NCI-H446 treated with DMSO at 0.1 percent for 48 hours (cell line): ENCODE measurements around the gene LRIF1.
"Not testable (repeated sequence)": the region's sequence is repeated elsewhere in the genome, so short reads cannot be mapped to it uniquely, and the experiment has no call there.

Source experiments
- DNase-seq: peaks from one replicate; lab custom pipeline; 2025; lab: John Stamatoyannopoulos, UW

LRIF1 gene

DNA sequence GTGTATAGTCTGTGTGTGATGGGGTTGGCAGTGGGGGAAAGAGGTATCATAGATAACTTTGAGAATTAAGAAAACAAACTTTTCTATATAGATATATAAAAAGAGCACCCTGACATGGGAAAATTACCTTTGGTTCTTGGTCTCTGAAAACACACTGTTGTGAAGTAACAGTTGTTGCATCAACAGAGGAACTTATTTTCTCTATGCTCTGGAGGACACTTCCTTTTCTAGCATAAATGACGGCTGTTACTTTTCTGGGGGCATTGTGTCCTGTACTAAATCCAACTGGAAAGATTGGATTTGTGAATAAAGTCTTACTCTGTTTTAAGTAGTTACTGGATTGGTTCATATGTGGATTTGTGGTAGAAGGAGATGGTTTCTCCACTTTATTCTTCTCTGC lies 12.6 kb downstream of the LRIF1 start:
- no peak for DNase-seq

DNA sequence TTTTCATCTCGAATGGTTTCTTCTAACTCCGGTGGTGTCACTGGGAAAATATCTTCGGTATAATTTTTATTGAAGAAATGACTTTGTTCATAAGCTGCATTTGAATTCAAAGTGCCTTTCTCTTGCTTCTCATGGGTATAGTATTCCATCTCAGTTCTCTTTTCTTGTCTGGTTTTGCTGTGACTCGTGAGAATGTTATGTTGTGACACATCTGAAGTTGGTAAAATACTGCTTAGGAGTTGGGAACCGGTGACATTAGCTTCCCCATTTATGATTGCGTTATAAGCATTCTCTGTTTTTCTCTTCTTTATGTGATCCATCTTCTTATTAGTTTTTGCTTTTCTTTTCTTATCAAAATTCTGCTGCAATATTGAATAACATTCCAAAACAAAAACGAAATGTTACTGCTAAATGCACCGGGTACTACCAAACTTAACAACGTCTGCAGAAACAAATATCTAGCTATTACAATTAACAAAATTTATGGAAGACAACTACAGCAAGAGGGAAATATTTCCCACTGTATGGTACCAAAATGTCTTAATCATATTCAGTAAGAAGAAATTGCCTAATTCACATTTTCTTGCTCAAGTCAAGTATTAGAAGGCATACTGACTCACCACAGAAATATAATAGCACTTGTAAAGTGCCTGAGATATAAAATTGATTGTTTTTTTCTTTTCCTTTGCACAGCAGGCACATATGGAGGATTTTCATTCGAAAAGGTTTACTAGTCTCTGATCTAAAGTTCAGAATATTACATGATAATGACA lies 15.5 kb downstream of the LRIF1 start:
- no peak for DNase-seq

DNA sequence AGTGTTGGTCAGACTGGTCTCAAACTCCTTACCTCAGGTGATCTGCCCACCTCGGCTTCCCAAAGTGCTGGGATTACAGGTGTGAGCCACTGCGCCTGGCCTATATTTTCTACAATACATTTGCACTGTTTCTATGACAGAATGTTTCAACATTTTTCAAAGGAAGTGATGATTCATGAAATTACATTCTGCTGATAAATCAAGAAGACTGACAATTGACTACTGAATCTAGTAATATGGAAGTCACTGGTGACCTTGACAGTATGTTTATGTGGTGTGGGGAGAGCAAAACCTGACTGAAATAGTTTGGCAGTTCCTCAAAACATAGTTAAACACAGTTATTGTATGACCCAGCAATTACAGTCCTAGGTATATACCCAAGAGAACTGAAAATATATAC lies 18.1 kb downstream of the LRIF1 start:
- no peak for DNase-seq

DNA sequence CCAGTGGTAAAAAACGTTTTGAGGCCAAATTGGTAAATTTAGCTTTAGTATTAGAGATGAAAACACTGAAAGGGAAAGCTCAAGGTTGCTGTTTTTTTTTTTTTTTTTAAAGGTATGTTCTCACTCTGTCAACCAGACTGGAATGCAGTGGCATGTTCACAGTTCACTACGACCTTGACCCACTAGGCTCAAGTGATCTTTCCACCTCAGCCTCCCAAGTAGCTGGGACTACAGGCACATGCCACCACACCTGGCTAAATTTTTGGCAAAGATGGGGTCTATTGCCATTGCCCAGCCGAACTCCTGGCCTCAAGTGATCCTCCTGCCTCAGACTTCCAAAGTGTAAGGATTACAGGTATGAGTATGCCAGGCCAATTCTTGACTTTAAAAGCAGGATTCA lies 18.9 kb downstream of the LRIF1 start:
- no peak for DNase-seq

DNA sequence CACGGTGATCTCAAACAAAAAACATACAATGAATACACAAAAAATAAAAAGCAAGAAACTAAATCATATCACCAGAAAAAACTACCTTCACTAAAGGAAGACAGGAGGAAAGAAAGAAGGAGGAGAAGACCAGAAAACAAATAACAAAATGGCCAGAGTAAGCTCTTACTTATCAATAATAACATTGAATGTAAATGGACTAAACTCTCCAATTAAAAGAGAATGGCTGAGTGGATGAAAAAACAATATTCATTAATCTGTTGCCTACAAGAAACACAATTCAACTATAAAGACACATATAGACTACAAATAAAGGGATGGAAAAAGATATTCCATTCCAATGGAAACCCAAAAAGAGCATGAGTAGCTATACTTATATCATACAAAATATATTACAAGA lies 27.2 kb downstream of the LRIF1 start:
- no peak for DNase-seq

DNA sequence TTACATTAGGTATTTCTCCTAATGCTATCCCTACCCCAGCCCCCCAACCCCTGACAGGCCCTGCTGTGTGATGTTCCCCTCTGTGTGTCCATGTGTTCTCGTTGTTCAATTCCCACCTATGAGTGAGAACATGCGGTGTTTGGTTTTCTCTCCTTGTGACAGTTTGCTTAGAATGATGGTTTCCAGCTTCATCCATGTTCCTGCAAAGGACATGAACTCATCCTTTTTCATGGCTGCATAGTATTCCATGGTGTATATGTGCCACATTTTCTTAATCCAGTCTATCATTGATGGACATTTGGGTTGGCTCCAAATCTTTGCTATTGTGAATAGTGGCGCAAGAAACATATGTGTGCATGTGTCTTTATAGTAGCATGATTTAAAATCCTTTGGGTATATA lies 32.6 kb downstream of the LRIF1 start:
- not testable (repeated sequence) for DNase-seq

DNA sequence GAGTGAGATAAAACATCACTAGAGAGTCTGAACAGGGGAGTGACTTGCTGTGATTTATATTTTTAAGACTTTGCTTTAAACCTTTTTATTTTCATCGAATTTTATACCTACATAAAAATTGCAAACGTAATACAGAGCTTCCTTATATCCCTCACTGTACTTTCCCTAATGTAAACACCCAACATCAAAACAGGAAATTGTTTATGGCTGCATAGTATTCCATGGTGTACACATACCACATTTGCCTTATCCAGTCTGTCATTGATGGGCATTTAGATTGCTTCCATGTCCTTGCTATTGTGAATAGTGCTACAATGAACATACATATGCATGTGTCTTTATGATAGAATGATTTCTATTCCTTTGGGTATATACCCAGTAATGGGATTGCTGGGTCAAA lies 34.8 kb downstream of the LRIF1 start:
- DNase-seq: no peak

DNA sequence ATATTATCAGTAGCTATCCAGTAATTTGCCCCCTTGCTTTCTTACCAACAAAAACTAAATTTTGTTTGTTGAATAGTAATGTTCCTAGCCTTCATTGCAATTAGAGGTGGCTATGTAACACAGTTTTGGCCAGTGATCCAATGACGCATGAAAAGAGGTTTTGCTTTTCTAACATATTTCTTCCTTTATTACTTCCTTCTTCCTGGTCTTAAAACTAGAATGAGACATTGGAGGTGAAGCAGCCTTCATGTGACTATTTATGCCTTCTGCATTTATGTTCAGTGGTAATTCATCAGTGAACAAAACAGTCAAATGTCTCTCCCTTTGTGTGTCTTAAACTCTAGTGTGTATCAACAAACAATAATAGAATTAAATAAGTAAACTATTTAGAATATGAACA lies 35.5 kb downstream of the LRIF1 start:
- no peak for DNase-seq

DNA sequence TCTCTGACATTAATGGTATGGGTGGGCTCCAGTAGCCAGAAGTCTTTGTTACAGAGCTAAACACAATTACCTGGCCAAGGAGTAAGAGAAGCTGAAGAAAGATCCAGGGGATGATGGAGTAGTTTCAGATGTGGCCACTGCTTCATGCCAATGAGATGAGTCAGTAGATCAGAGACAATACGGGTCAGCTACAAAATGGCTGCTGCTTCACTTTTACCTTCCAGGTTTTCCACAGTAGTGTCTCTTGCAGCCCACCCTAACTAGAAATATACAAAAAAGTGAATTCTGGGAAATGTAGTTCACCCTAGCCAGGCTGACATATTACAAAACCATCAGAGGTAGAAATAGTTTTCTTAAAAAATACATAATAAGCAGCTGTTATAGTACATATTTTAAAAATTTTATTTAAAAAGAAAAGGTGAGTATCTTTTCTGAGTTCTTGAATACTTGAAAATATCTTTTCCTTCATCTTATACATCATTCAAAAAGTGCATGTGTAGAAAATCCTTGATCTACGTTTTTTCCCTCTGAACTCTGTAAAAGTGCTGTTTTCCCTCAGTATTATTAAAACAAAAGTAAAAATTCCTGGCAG lies 36.1 kb downstream of the LRIF1 start:
- DNase-seq: no peak

DNA sequence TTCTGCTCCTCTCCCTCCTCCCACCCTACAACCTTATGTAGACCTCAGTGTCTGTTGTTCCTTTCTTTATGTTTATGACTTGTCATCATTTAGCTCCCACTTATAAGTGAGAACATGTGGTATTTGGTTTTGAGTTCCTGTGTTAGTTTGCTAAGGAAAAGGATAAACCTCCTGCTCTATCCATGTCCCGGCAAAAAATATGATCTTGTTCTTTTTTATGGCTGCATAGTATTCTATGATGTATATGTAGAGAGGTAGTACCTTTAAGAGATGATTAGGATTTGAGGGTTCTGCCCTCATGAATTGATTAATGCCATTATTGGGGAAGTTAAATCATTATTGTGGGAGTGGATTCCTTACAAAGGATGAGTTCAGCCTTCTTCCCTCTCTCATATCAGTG lies 41.8 kb downstream of the LRIF1 start:
- no peak for DNase-seq

DNA sequence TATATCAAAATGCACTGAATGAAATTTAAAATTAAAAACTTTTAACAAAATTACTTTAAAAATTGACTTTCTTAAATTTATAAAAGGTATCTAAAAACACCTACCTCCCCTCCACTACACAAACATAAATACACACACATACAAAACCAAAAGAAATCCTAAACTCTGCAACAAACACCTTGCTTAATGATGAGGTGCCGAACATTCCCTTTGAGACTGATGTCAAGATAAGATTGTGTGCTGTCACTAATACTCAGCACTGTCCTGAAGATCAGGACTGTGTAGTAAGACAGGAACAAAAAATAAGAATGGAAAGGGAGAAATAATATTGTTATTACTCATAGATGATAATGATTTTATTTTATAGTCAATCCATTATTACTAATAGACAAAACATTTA lies 45.7 kb downstream of the LRIF1 start:
- no peak for DNase-seq

DNA sequence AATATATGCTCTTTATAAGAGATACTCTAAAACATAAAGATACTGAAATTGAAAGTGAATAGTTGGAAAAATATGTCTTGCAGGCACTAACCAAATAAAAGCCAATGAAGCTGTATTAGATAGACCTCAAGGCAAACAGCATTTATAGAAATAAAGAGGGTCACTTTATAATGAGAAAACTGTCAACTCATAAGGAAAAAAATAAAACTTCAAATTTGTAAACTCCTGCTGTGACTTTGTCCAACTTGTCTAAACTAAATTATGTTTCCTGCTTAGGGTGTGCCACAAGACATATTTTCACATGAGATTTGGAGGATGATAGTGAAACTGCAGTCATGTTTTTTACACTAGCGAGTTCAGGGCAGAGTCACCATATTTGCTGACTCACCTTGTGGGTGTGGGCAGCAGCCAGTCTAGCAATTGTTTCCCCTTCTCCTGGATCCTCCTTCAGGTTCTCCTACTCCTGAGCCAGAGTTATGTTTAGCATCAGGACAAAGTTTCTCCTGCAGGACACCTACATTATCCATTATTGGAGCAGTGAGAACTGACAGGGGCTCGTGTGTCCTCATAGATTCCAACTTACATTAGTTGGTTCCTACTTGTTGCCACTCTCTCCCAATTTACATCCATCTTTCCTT lies 46.9 kb downstream of the LRIF1 start:
- DNase-seq: no peak

DNA sequence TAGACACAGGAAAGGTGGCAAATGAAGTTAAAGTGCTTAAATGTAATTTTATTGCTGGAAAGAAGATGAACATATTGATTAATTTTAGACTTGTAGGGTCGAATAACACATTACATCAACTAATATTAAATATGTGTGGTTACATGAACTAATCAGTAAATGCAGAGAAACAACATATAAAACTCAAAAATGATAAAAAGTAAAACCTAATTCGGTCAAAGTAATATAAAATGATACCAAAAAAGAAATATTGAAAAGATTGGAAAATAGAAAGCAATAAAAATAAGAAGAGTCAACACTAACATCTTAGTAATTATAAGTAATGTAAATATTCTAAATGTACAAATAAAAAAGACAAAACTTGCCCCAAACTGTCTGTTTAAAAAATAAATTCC lies 47.5 kb downstream of the LRIF1 start:
- DNase-seq: no peak

DNA sequence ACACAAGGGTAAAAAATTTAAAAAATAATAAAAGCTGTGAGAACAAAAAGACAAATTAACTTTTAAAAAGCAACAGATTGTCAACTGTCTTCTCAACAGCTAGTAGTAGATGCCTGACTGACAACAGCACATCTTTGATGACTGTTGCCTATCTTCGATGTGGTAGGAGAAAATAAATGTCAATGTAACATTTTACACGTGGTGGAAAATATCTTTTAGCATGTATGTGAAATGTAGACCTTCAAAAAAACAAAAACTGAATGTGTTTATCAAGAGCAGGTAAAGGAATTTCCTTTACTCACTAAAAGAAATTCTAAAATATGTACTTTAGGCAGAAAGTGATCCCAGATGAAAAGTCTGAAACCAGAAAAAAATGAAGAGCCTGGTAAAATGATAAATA lies 47.9 kb downstream of the LRIF1 start:
- no peak for DNase-seq

DNA sequence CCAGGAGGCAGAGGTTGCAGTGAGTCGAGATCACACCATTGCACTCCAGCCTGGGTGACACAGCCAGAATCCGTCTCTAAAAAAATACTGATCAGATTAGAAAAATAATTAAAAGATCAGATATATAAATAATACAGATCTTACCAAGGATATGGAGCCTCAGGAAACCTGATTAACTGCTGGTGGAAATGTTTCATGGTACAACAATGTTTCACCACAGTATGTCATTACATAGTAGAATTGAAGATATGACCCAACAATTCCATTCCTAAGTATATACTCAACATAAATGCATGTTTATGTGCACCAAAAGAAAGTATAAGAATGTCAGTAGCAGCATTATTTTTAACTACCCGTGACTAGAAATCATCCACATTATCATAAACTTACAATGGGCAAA lies 49.0 kb downstream of the LRIF1 start:
- no peak for DNase-seq

DNA sequence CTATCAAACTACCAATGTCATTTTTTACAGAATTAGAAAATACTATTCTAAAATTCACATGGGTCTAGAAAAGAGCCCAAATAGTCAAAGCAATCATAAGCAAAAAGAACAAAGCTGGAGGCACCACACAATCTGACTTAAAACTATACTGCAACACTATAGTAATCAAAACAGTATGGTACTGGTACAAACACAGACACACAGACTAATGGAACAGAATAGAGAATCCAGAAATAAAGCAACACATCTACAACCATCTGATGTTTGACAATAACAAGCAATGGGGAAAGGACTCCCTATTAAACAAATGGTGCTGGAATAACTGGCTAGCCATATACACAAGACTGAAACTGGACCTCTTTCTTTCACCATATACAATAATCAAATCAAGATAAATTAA lies 50.9 kb downstream of the LRIF1 start:
- no peak for DNase-seq

DNA sequence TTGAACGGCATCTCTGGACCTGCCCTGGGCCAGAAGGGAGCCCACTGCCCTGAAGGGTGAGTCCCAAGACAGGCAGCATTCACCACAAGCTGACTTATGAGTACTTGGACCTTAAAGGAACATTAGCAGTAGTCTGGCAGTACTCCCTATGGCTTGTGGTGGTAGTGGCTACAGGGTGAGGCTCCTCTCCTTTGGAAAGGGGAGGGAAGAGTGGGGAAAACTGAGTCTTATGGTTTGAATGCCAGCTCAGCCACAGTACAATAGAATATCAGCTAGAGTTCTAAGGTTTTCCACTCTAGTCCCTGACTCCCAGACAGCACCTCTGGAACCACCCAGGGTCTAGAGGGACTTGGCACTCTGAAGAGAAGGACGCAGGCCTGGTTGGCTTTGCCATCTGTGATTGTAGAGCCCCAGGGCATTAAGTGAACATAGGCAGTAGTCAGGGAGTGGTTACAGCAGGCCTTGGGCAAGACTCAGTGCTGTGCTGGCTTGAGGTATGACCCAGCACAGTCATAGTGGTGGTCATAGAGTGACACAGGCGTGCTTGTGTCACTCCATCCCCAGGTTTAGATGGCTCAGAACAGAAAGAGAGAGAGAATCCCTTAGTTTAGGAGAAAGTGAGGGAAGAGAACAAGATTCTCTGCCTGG lies 59.7 kb downstream of the LRIF1 start:
- no peak for DNase-seq

DNA sequence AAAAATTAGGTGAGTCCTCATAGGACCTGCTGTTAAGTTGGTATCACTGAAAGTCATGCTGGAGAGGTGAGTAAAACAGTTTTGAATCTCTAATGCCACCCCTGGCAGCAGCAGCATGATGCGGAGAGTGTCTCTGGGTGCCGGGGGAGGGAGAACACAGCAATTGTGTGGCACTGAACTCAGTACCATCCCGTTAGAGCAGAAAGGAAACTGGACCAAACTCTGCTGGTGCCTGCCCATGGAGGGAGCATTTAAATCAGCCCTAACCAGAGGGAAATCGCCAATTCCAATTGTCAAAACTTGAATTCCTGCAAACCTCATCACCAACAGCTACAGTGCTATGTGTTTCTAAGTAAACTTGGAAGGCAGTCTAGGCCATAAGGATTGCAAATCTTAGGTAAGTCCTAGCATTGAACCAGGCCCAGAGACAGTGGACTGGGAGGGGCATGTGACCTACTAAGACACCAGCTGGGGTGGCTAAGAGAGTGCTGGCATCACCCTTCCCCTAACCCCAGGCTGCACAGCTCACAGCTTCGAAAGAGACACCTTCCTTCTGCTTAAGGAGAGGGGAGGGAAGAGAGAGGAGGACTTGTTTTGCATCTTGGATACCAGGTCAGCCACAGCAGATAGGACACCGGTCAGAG lies 60.8 kb downstream of the LRIF1 start:
- no peak for DNase-seq

DNA sequence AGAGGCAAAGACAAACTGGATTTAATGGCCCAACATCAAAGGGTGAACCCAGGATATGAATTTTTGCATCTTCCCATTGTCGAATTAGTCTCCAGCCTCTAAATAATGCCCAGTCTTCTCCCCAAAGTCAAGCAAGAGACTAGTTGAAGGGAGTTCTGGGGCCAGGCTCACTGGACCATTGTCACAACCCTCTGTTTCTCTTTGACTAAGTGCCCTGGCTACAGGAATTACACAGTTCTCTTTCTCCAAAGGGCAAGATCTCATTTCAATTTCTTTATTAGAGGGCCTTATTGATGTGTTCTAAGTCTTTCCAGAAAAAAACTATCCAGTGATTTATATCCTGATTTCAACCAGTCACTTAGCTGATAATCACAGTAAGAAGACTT lies 64.3 kb downstream of the LRIF1 start:
- DNase-seq: no peak

DNA sequence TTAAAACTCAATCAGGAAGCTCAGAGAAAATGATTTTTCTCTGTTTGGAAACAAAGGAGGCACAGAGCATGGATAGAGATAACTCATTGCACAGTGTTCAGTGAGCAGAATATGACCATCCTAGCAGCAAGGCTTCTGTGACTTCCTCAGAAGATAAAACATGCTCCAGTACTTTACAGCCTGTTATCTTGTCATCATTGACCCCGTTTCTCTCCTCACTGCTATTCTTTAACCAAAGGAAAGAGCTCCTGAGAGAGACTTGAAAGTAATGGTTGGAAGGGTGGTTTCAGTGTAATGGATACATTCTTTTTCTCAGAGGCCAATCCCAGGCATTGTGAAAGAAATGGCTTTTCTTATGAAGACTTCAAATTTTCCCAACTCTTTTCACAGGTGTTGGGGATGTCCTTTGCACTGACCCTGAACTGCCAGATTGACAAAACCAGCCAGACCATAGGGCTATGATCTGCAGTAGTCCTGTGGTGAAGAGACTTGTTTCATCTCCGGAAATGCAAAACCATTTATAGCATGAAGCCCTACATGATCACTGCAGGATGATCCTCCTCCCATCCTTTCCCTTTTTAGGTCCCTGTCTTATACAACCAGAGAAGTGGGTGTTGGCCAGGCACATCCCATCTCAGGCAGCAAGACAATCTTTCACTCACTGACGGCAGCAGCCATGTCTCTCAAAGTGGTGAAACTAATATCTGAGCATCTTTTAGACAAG lies 64.8 kb downstream of the LRIF1 start:
- no peak for DNase-seq

DNA sequence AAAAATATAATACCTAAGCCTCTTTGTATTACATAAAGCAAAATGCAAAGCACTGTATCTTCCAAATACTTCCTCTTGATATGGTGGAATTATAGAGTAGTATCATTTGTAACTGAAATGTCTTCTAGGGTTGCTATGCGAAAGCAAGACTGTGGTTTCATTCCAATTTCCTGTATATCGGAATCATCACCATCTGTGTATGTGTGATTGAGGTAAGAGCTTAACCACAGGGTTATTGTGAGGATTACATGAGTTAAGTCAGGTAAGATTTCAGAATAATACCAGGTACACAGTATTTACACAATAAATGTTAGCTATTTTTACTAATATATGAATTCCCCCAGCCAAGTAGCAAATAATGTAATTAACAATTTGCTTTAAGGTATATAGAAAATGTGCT lies 66.0 kb downstream of the LRIF1 start:
- DNase-seq: no peak
